ENCODE results near the gene ATXN1. TPM values are rescaled to one million over a fixed set of nuclear protein-coding genes. Genes with fewer than 3 reads are reported as not detected.
"Not testable (repeated sequence)": the region's sequence is repeated elsewhere in the genome, so short reads cannot be mapped to it uniquely, and the experiment has no call there.

ATXN1 gene
- total RNA-seq, 1 donor from 2014 or later: 63.7 TPM

DNA sequence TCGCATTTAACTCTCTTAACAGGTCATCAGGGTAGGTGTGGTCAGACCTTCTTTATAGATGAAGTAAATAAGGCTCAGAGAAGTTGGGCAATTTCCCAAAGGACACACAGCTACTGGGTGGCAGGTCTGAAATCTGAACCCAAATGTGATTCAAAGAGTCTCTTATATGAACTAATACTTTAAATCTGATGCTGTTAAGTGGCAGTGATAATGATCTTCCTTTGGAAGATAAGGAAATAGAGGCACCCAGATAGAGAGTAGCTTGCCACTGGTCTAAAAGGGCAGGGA, 285.8 kb downstream of the ATXN1 start:
- DNase-seq (ENCODE audit: low spot score): no peak

DNA sequence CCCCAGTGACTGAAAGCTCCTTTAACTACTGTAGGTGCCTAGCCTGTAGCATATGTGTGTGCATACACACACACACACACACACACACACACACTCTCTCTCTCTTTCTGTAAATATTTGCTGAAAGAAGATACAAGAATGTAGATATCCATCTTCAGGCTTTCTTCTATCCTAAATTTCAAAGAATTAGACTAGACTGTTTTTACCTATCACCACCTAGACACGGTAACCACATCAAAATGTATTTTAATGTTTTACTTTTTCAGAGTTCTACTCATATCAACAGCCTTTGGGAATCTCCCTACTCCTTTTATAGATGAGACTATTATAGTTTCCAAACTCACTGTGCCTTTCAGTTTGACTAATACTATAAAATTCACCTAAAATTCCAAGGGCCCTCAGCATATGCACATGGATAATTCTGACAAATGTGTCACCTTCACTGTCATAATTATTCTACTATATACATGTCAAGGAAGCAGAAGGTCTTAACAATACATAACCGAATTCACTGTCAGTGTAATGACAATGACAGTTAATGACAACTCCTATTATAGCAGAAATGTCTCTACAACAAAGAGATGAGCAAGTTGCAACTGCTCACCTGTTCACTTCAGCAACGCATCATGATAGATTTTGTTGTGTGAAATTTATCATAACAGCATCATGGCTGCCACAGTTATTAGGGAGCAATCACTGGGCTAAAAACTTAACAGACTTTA, 286.3 kb downstream of the ATXN1 start:
- no peak for DNase-seq (ENCODE audit: low spot score)

DNA sequence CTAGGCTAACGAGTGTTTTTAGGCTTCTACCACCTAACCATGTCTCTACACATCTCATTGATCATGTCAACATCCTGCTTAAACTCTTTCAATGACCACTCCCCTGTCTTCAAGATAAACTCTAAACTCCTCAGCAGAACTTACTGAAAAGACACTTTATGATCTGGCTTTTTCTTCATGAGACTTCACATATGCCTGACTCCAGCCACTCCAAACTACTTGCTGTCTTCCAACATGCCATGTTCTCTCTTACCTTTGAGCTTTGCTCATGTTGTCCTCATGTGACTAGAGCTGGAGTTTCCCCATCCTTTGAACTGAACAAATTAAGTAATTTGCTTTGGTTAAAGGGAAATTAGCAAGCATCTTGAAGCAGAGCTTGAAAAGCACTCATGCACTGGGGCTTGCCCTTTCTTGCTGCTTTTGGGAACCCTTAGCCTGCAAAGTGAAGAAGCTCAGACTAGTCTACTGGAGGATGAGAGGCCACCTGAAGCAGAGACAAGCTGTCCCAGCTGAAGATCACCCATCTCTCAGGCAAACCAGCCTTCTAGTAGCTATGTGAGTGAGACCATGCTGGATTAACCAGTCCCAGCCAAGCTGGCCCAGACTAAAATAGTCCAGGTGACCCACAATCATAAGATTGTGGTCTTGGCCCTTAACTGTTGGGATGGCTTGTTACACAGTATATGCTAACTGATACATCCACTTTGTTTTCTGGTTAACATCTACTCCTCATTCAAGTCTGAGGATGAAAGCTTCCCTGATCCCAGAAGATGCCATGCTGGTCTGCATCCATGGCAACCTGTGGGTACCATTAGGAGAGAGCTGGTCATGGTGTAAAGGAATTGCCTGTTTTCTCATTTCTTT, 287.1 kb downstream of the ATXN1 start:
- no peak for DNase-seq (ENCODE audit: low spot score)

DNA sequence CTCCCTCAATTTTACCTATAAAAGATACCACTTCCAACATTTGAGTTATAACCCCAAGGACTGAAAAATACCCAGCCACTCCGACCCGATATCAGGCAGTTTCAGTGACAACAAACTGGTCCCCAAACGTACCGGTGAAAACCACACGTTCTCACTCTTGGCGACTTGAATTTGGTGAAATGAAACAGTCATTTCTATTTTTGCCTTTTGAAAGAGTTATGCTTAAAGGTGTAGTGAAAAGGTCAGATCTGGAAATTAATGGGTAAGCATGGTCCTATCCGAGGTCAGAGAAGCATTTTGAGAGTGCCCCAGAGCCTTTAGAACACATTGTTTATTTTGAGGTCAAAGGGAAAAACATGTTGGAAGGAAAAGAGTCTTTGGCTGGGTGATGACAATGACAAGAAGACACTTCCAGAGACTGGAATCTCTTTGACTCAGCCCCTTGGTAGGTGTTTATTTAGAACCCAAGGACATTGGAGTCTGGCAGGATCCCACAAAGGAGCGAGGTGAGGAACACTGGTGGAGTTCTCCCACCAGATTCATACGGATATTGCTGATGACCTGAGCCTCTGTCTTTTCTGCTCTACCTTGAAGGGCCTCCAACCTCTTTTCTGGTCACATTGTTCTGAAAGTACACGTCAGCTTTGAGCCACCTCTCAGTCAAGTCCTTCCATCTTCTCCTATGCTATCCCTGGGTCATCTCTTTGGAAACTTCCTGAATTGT, 287.9 kb downstream of the ATXN1 start:
- no peak for DNase-seq (ENCODE audit: low spot score)

DNA sequence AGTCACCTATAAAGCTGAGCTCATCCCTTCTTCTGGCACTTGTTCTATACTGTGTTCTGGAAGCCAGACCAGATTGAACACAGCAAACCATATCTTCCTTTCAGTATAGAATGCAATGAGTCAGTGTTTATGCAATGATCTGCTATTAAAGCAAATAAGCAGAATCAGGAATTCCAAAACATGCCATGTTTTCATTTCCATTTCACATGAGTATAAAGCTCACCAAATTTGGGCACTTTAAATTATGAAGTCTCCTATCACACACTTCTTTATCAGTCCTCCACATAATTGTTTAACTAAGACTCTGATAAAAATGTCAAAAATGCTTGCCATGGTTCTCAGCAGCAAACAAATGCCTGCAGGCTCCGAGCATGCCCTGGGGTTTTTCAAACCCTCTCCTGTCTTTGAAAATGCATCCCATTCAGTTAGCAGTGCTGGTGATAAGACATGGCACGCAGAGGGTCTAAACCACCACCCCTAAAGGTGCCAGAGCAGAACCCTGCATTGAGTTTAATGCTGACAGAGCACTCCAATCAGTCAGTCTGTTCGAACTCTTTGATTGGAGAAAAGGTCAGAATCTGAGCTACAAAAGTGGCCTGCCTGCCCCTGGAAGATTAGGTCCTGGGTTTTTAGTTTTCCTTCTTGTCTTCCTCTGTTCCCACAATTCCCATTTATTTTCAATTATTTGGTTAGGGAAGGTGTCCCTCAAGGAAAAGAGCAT, 288.8 kb downstream of the ATXN1 start:
- no peak for DNase-seq (ENCODE audit: low spot score)

DNA sequence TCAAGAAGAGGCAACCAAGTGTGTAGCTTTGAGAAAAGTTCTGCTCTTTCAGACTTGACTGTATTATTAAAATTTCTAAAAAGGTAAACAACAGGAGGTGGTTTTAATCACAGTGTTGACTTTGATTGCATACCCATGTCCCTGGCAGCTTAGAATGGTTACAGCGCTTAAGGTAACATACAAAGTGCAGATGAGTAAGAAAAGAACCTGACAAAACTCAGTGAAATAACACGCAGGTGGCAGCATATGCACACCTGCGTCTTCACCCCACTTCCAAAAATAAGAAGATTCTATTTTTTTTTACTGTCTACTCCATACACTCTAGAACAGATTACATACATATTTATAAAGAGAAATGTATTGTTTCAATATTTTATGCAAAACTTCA, 289.4 kb downstream of the ATXN1 start:
- DNase-seq (ENCODE audit: low spot score): no peak

DNA sequence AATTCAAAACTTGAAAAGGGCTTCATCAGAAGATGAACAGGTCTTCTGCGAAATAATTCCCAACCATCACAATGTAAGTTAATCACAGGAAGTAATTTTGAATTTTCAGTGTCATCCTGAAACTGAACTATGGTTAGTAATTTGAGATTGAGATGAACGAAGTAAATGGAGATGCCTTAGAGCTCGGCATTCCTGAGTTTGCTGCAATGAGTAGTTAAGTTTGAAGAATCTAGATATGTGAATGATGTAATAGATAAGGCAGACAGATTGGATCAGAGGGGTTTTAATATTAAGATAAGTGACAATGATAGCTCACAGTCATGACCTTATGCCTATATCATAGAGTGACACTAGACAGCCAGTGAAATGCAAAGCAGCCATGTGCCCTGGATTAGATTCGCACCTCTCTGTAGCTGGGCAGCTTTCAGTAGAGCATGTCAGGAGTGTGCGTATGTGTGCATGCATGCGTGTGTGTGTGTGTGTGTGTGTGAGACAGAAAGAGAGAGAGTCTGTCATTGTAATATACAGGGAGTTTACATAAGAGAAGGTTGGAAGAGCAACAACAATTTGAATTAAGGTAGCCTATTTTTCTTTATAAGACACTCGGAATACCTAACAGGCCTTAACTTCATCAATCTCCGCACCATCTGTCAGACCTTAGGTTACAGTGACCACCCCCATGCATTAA, 289.9 kb downstream of the ATXN1 start:
- DNase-seq (ENCODE audit: low spot score): no peak

DNA sequence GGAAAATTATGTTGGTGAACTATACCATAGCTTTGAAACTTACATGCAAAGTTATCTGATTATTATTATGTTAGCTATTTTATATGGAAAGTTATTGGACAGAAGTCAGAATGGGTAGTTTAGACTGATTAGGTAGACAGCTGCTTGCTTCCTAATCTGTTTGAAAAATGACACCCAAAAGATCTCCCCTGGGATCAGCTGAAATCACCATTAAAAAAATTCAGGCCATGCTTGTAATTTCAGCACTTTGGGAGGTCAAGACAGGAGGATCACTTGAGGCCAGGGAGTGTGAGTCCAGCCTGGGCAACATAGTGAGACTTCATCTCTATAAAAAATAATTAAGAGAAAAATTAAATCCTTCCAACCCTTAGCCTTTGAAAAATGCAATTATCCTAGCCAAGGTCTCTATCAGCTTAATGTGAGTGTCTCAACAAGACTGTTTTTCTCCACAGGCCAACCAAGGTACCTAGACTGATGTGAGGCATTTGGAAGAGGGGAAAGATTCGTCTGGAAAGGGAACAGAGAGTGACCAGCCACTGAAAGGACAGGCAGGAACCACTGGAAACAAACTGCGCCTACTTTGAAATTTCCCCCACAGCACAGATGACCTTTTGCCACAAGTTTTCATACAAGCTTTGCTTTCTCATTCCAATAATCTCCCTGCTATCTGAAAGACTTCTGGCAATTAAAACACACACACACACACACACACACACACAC, 290.6 kb downstream of the ATXN1 start:
- DNase-seq (ENCODE audit: low spot score): no peak

DNA sequence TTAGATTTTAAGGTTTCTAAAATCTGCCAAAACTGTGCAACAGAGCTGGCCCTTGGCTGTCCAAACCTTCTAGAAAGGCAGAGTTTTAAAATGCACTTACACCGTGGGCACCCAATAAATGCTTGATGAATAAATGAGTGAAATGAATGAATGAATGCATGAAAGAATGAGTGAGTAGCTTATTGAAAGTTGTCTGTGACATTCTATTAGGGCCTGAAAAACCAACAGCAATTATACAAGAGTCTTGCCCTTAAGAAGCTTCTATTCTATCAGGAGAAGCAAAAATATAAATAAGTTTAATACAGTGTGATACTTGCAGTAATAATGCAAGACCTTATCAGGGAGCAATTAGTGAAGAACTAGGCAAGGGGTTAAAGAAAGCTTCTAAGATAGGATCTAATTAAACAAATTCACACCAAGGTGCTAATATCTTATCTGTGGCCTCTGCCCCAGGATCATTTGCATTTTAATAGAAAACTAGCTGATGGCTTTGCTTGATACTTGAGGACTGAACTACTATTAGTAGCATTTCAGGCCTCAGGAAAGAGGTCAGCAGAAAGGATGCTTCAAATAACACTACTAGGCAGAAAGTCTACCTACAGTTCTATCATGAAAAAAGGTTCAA, 292.2 kb downstream of the ATXN1 start:
- no peak for DNase-seq (ENCODE audit: low spot score)

DNA sequence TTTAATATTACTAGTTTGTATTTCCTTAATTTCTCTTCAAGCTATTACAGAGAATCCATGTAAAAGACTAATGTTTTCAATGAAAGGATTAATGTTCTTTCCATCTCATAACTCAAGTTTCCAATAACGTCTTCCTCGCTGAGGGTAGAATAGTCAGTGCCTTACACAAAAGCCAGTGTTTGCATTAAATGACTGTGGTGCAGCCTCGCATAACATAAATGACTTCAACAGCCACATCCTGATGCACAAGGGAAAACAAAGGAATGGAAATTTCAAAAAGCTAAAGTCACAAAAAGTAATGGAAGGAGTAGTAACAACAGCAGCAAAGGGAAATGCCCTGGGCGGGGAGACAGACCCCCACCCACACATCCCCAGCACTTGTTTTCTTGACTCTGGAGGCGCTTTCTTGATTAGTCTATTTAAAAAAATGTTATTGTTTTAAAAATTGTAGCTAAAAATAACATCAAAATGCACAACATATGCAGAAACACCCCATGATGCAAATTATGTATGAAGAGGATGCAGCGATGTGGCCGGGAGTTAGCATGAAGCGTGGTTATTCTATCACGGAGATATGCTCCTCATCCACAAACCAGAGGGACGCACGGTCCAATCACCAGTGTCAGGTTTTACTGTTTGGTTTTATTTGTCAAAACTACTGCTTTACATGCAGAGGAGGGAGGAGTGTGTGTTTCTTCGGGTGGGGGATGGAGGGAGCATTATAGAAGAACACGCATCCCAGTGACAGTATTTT, 294.3 kb downstream of the ATXN1 start:
- DNase-seq (ENCODE audit: low spot score): no peak

DNA sequence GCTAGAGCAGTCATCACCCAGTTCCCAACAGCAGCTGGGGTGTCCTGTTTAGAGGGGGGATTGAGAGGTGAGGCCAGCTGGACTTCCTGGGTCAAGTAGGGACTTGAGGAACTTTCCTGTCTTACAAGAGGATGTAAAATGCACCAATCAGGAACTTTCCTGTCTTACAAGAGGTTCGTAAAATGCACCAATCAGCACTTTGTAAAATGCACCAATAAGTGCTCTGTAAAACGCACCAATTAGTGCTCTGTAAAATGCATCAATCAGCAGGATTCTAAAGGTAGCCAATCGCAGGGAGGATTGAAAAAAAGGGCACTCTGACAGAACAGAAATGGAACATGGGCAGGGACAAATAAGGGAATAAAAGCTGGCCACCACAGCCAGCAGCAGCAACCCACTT, 297.2 kb downstream of the ATXN1 start:
- no peak for DNase-seq (ENCODE audit: low spot score)

DNA sequence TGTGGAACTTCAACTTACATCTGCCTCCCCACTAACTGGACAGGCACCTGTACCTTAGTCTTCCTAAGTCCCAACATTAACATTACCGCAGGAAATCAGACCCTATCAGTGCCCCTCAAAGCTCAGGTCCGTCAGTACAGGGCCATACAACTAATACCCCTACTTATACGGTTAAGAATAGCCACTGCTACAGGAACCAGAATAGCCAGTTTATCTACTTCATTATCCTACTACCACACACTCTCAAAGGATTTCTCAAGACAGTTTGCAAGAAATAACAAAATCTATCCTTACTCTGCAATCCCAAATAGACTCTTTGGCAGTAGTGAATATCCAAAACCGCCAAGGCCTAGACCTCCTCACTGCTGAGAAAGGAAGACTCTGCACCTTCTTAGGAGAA, 298.0 kb downstream of the ATXN1 start:
- not testable (repeated sequence) for DNase-seq (ENCODE audit: low spot score)

DNA sequence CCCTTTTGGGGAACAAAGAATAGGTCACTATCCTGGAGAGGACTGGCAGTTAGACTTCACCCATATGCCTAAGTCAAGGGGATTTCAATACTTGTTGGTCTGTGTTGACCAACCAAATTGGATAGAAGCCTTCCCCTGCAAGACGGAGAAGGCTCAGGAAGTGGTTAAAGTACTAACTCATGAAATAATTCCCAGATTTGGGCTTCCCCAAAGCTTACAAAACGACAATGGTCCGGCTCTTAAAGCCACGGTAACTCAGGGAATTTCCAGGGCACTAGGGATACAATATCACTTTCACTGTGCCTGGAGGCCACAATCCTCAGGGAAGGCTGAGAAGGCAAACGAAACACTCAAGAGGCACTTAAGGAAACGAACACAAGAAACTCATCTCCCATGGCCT, 299.8 kb downstream of the ATXN1 start:
- DNase-seq (ENCODE audit: low spot score): no peak

DNA sequence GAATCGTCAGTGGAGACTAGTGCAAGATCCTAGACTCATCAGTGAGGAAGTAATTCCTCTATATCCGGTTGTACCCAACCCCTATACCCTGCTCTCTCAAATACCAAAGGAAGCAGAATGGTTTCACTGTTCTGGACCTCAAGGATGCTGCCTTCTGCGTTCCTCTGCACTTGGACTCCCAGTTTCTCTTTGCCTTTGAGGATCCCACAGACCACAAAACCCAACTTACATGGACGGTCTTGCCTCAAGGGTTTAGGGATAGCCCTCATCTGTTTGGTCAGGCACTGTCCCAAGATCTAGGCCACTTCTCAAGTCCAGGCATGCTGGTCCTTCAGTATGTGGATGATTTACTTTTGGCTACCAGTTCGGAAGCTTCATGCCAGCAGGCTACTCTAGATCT, 301.8 kb downstream of the ATXN1 start:
- not testable (repeated sequence) for DNase-seq (ENCODE audit: low spot score)

DNA sequence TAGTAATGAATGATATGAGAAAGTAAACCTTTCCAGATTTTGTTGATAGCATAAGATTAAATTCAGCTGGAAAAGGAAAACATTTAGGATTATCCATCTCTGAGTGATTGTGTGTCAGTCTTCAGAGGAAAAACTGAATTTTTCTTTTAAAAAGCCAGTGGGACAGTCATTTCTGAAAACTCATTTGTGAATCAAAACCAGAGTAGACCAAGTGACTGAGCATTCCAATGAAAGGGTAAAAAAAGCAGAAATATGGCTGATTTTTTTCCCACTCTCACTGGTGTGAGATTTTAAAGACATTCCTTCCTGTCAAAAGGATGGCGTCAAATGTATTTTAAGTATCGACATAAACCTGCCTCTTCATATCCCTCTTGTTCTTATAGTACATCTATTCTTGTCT, 308.9 kb downstream of the ATXN1 start:
- no peak for DNase-seq (ENCODE audit: low spot score)

DNA sequence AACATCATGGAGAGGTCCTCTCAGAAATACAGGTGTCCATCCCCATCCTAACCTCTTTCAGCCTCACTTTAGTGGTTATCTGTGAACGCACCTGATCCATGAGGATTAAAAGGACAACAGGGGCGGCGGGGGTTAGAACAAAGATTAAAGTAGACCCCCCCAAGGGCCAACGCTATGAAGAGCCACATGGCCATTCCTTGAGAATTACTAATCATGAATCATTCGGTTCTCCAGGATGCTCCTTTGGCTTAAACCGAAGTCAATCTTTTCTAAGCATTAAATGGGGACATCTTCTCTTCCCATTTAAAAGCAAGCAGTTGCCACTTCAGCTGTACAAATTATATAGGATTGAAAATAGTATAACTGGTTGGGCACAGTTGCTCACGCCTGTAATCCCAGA, 310.4 kb downstream of the ATXN1 start:
- no peak for DNase-seq (ENCODE audit: low spot score)

DNA sequence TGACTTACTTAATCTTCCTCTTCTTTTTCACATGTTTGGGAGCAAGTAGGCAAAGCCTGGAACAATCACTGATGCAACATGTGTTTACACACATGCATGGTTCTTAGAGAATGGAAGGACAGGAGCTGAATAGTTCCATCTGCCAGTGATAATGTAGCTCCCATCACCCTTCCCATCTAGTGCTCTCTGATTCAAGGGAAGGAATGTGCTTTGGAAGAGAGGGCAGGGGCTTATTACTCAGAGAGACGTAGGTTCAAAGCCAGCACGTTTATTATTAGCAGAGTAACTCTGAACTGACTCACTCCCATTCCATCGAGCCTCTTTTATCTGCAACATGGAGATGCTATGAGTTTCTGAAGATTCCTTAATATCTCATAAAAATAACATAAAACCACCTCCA, 311.0 kb downstream of the ATXN1 start:
- DNase-seq (ENCODE audit: low spot score): no peak

DNA sequence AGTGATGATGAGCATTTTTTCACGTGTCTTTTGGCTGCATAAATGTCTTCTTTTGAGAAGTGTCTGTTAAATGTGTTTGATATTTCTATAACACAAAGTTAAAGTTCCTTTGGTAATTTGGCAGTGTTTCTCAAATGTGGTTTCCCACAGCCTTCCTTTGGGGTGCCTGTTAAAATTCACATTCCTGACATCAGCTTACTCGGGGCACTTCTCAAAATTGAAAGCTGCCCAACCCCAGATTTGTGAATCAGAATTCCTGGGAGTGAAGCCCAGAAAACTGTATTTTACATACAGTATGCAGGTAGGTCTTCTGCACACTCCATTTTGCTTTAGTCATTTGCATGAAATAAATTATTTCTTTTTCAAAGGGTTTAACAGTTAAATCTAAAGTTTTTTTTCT, 315.0 kb downstream of the ATXN1 start:
- no peak for DNase-seq (ENCODE audit: low spot score)

DNA sequence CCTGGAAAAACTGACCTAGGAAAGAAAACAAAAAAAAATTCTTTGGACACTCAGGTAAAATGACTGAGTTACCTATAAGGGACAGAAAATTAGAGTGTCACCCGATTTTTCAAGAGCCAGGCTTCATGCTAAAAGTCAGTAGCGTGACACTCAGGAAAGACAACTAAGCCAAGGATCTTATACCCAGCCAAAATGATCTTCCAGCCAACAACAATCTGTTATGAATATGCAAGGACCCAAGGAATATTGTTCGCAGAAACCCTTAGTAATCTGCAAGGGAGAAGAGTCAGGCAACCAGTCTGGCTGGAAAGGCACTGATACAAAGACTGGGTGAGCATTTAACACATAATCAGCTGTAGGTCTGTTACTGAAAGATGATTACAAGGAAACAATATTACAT, 319.2 kb downstream of the ATXN1 start:
- no peak for DNase-seq (ENCODE audit: low spot score)

DNA sequence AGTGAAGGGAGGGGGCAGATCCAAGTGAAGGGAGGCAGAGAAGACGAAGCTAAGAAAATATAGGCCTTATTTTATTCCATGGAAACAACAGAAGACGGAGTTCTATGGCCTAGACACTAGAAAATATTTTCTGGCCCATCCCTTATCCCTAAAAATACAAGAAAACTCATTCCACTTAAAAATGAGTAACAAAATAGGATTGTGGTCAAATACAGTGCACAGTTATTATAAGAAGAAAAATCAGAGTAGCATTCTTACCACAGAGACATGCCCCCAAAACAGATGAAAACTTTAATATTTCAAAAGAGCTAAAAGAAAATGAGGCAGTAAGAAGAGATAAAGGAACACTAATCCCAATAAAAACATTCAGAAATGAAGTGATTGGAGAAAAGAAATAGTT, 320.0 kb downstream of the ATXN1 start:
- DNase-seq (ENCODE audit: low spot score): no peak

All from ureter (tissue), 1 donor.